PC-9 (cell line): ENCODE results near the gene RFWD3. TPM values are rescaled to one million over a fixed set of nuclear protein-coding genes. Genes with fewer than 3 reads are reported as not detected.

Experiments
- BruUV-seq: library from RNA; stranded (reverse); fragments of 400-500 nt; replicated peaks from 2 replicates; lab custom pipeline; 2021; lab: Mats Ljungman, UMichigan
- CTCF ChIA-PET: fragments of 300-600 bp; sonication (Branson Sonifier 250); formaldehyde crosslinking; loops from one replicate; lab custom pipeline; 2022; ENCODE audit warnings: antibody characterized with exemption; lab: Charles Lee
- POLR2A ChIA-PET: fragments of 300-600 bp; sonication (Branson Sonifier 250); formaldehyde crosslinking; loops from one replicate; lab custom pipeline; 2022; ENCODE audit warnings: antibody characterized with exemption; ENCODE audit not compliant: unreplicated experiment; lab: Charles Lee
- DNase-seq, 2 experiments: peaks; one replicate each; pipeline versions ENCODE4 v3.0.0 to v3.0.0-alpha.2; 2015 to 2022; ENCODE audit warnings: mixed read lengths in 1 of 2
- H2AFZ ChIP-seq: fragments of 200-600 bp; sonication (generic); 2 replicates; pipeline ENCODE4 v1.8.1; 2017; ENCODE audit warnings: antibody characterized with exemption
- H3F3A ChIP-seq: fragments of 200-600 bp; sonication (generic); 2 replicates; pipeline ENCODE4 v1.8.1; 2017; ENCODE audit warnings: antibody characterized with exemption, mild to moderate bottlenecking, low read depth; ENCODE audit not compliant: insufficient read depth
- H3K27ac ChIP-seq: fragments of 200-600 bp; sonication (generic); 2 replicates; pipeline ENCODE4 v1.6.1; 2016; ENCODE audit warnings: mixed run types
- H3K27me3 ChIP-seq: fragments of 200-600 bp; sonication (generic); 2 replicates; pipeline ENCODE4 v1.6.1; 2016; ENCODE audit warnings: low read depth, mixed run types; ENCODE audit not compliant: insufficient read depth
- H3K36me3 ChIP-seq: fragments of 200-600 bp; sonication (generic); 2 replicates; pipeline ENCODE4 v1.6.1; 2016; ENCODE audit warnings: low read depth, mixed run types
- H3K4me1 ChIP-seq: fragments of 200-600 bp; sonication (generic); replicated peaks from 2 replicates; pipeline ENCODE4 v1.6.1; 2016; ENCODE audit warnings: mixed run types; ENCODE audit not compliant: insufficient read depth
- H3K4me2 ChIP-seq: fragments of 200-600 bp; sonication (generic); 2 replicates; pipeline ENCODE4 v1.6.1; 2017; ENCODE audit warnings: mixed run types
- H3K4me3 ChIP-seq: fragments of 200-600 bp; sonication (generic); 2 replicates; pipeline ENCODE4 v1.6.1; 2016; ENCODE audit warnings: mixed run types
- H3K79me2 ChIP-seq: fragments of 200-600 bp; sonication (generic); 2 replicates; pipeline ENCODE4 v1.6.1; 2017; ENCODE audit warnings: low read depth, mixed run types
- H3K9me2 ChIP-seq: fragments of 200-600 bp; sonication (generic); 2 replicates; pipeline ENCODE4 v1.8.1; 2017; ENCODE audit warnings: mild to moderate bottlenecking; ENCODE audit not compliant: insufficient read depth
- H3K9me3 ChIP-seq: fragments of 200-600 bp; sonication (generic); 2 replicates; pipeline ENCODE4 v1.8.1; 2016; ENCODE audit warnings: low read depth; ENCODE audit not compliant: insufficient read depth
- H4K20me1 ChIP-seq: fragments of 200-600 bp; sonication (generic); 2 replicates; pipeline ENCODE4 v1.8.1; 2017; ENCODE audit not compliant: insufficient read depth
- EZH2 ChIP-seq: fragments of 200-600 bp; sonication (generic); IDR thresholded peaks from 2 replicates; pipeline ENCODE4 v1.8.0; 2017; ENCODE audit warnings: antibody characterized with exemption, low read depth
- intact Hi-C: fragments of 100-400 bp; cut with micrococcal nuclease; formaldehyde crosslinking; loops from one replicate; pipeline ENCODE4 v1.10.0; 2022; ENCODE audit not compliant: unreplicated experiment
- total RNA-seq: library from RNA; stranded (reverse); gene quantifications from 2 replicates; pipeline ENCODE4 v1.2.3, GENCODE V29; 2021
- TF ChIP-seq, protein P1 (sequence below): fragments of 200-600 bp; sonication (generic); conservative IDR thresholded peaks from 2 replicates; pipeline ENCODE4 v1.6.1; 2017; ENCODE audit warnings: mixed run types, antibody characterized with exemption, mild to moderate bottlenecking, moderate library complexity

Gene RFWD3
- total RNA-seq, 1 experiment from 2014 or later: 49.5 TPM

DNA sequence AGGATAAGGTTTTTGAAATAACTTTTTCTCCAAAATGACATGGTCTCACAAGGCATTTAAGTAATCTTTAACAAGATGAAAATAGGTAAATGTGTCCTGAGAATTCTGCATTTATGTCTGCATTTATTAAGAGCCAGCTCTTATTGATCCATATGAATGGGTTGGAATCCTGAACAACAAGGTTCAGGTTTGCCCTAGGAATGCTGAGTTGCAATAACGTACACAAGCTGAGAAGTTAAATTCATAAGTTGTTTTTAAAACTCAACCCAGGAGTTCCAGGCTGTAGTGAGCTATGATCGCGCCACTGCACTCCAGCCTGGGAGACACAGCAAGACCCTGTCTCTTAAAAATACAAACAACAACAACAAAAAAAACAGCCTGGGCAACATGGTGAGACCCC lies 87.8 kb downstream of the RFWD3 start:
- peaks cover 25% of the 10 kb centered on the region for H3K4me1 ChIP-seq
- CTCF ChIA-PET: no interaction called here
- H3K9me2 ChIP-seq: no peaks in the 10 kb centered on the region
- intact Hi-C loops: no loop called here
- H3K4me2 ChIP-seq: peak overlapping the region; percentile 52
- POLR2A ChIA-PET: no interaction called here
- DNase-seq: no peak
- no peaks in the 10 kb centered on the region for H3K27me3 ChIP-seq
- peaks cover 13% of the 10 kb centered on the region for H3F3A ChIP-seq
- no TSS peak for BruUV-seq
- no peaks in the 10 kb centered on the region for H3K36me3 ChIP-seq
- no peaks in the 10 kb centered on the region for H3K9me3 ChIP-seq
- peak overlapping the region; percentile 77 for H3K27ac ChIP-seq
- H4K20me1 ChIP-seq: peaks cover 6% of the 10 kb centered on the region; the same call in 1 of the 2 replicates
- TF ChIP-seq EZH2: no peak
- TF ChIP-seq, protein P1, sequence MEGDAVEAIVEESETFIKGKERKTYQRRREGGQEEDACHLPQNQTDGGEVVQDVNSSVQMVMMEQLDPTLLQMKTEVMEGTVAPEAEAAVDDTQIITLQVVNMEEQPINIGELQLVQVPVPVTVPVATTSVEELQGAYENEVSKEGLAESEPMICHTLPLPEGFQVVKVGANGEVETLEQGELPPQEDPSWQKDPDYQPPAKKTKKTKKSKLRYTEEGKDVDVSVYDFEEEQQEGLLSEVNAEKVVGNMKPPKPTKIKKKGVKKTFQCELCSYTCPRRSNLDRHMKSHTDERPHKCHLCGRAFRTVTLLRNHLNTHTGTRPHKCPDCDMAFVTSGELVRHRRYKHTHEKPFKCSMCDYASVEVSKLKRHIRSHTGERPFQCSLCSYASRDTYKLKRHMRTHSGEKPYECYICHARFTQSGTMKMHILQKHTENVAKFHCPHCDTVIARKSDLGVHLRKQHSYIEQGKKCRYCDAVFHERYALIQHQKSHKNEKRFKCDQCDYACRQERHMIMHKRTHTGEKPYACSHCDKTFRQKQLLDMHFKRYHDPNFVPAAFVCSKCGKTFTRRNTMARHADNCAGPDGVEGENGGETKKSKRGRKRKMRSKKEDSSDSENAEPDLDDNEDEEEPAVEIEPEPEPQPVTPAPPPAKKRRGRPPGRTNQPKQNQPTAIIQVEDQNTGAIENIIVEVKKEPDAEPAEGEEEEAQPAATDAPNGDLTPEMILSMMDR: no peak
- H3K4me3 ChIP-seq: no peak overlapping the region
- H2AFZ ChIP-seq: no peak overlapping the region
- peaks cover 90% of the 10 kb centered on the region for H3K79me2 ChIP-seq

DNA sequence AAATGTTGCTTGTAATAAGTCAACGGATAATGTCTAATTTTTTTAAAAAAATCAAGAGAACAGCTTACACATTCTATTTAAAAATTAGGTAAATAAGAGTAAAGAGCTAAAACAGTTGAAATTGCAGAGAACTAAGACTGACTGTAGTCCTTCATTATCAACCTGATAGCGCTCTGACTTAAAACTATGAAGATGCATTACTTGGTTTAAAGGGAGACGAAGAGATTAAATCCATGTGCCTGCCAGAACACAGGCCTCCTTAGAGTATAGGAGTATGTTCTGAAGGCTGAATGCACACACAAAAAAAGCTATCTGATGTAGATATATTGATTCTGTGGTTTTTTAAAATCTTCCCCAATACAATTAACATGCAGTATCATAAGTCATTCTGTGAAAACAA lies 88.2 kb downstream of the RFWD3 start:
- peaks cover 6% of the 10 kb centered on the region; the same call in 1 of the 2 replicates for H4K20me1 ChIP-seq

DNA sequence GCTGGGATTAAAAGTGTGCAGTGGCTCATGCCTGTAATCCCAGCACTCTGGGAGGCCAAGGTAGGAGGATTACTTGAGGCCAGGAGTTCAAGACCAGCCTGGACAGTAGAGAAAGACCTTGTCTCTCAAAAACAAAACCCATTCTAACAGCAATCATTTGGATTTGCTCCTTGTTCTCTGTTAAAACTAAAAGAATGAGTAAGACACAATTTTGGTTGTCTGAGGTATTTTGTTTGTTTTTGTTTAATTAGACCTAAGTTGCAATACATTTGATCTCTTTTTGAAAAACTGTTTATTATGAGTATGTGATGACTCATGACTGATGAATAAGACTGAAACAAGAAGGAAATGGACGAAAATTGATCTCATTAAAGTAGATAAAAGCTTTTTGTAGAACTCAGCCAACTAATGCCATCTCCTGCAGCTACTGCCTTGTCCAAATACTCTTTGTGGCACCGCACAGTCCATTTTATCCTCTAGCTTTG lies 88.8 kb downstream of the RFWD3 start:
- BruUV-seq: no TSS peak
- Histone ChIP-seq H3K4me3 (no peak overlapping the region), H4K20me1 (peaks cover 6% of the 10 kb centered on the region), H2AFZ (no peak overlapping the region), H3K9me3 (no peaks in the 10 kb centered on the region), H3K36me3 (no peaks in the 10 kb centered on the region), H3K27ac (peak overlapping the region; percentile 77), H3K79me2 (peaks cover 84% of the 10 kb centered on the region), H3K9me2 (no peaks in the 10 kb centered on the region), H3K27me3 (no peaks in the 10 kb centered on the region), H3K4me1 (peaks cover 21% of the 10 kb centered on the region), H3F3A (peaks cover 13% of the 10 kb centered on the region), H3K4me2 (peak overlapping the region; percentile 52)
- ChIA-PET POLR2A (no interaction called here), CTCF (no interaction called here)
- TF ChIP-seq, protein P1: no peak
- TF ChIP-seq EZH2: no peak
- intact Hi-C loops: no loop called here
- peak in 1 of 2 experiments; percentile 84 for DNase-seq

More for the DNA sequence above, 88.2 kb downstream of the RFWD3 start:
- Histone ChIP-seq H3K36me3 (no peaks in the 10 kb centered on the region), H3F3A (peaks cover 13% of the 10 kb centered on the region), H3K9me3 (no peaks in the 10 kb centered on the region), H3K4me1 (peaks cover 25% of the 10 kb centered on the region), H3K4me3 (no peak overlapping the region), H3K4me2 (peak overlapping the region; percentile 52), H3K27ac (peak overlapping the region; percentile 77), H3K27me3 (no peaks in the 10 kb centered on the region), H2AFZ (no peak overlapping the region), H3K9me2 (no peaks in the 10 kb centered on the region), H3K79me2 (peaks cover 89% of the 10 kb centered on the region)
- ChIA-PET POLR2A (no interaction called here), CTCF (no interaction called here)
- TF ChIP-seq, protein P1: no peak
- no peak for TF ChIP-seq EZH2
- intact Hi-C loops: no loop called here
- no TSS peak for BruUV-seq
- no peak for DNase-seq
